ENCODE data around the gene TTLL4.

Gene TTLL4

GRCh38 chr2:218782528-218782844 lies 71.9 kb downstream of the TTLL4 start:
- no peak for DNase-seq (ENCODE audit: low read depth in 1 of 2, low spot score in 1 of 2)
- TF ChIP-seq GABPA (IDR thresholded peaks at IDR 0.05; ENCODE audit: low read depth) (no peak), SPI1 (IDR thresholded peaks at IDR 0.05; ENCODE audit: borderline replicate concordance, low read depth) (no peak)
- Histone ChIP-seq H3K27ac (replicated peaks) (no peak overlapping the region), H3K27me3 (ENCODE audit: insufficient read depth, poor library complexity, severe bottlenecking) (no peaks in the 10 kb centered on the region), H3K4me3 (replicated peaks; ENCODE audit: insufficient read depth, low read length) (no peak overlapping the region)

GRCh38 chr2:218783688-218784087 lies 73.1 kb downstream of the TTLL4 start:
- no peak overlapping the region for H3K27ac ChIP-seq (replicated peaks)
- H3K27me3 ChIP-seq (ENCODE audit: insufficient read depth, poor library complexity, severe bottlenecking) = no peaks in the 10 kb centered on the region
- no peak for TF ChIP-seq POLR2AphosphoS5 (IDR thresholded peaks at IDR 0.05; ENCODE audit: low read depth)
- TF ChIP-seq CTCF (IDR thresholded peaks at IDR 0.05; ENCODE audit: insufficient read depth, low read length) = no peak
- no peak for TF ChIP-seq GABPA (IDR thresholded peaks at IDR 0.05; ENCODE audit: low read depth)
- TF ChIP-seq REST (IDR thresholded peaks at IDR 0.05; ENCODE audit: insufficient replicate concordance, low read depth) = no peak
- no peak for TF ChIP-seq SPI1 (IDR thresholded peaks at IDR 0.05; ENCODE audit: borderline replicate concordance, low read depth)
- no peak overlapping the region for H3K4me3 ChIP-seq (replicated peaks; ENCODE audit: insufficient read depth, low read length)
- no peak for DNase-seq (ENCODE audit: low read depth in 1 of 2, low spot score in 1 of 2)

- TF ChIP-seq SPI1 (IDR thresholded peaks at IDR 0.05; ENCODE audit: borderline replicate concordance, low read depth) (no peak), CTCF (IDR thresholded peaks at IDR 0.05; ENCODE audit: insufficient read depth, low read length) (no peak), REST (IDR thresholded peaks at IDR 0.05; ENCODE audit: insufficient replicate concordance, low read depth) (no peak), POLR2AphosphoS5 (IDR thresholded peaks at IDR 0.05; ENCODE audit: low read depth) (no peak), GABPA (IDR thresholded peaks at IDR 0.05; ENCODE audit: low read depth) (no peak)
- Histone ChIP-seq H3K27me3 (ENCODE audit: insufficient read depth, poor library complexity, severe bottlenecking) (no peaks in the 10 kb centered on the region), H3K4me3 (replicated peaks; ENCODE audit: insufficient read depth, low read length) (no peak overlapping the region), H3K27ac (replicated peaks) (no peak overlapping the region)
- DNase-seq (ENCODE audit: low read depth in 1 of 2, low spot score in 1 of 2) = no peak
These were observed 74.5 kb downstream of the TTLL4 start for GRCh38 chr2:218785103-218785502.

- no peak for DNase-seq (ENCODE audit: low read depth in 1 of 2, low spot score in 1 of 2)
- Histone ChIP-seq H3K27ac (replicated peaks) (no peak overlapping the region), H3K27me3 (ENCODE audit: insufficient read depth, poor library complexity, severe bottlenecking) (no peaks in the 10 kb centered on the region), H3K4me3 (replicated peaks; ENCODE audit: insufficient read depth, low read length) (no peak overlapping the region)
- TF ChIP-seq CTCF (IDR thresholded peaks at IDR 0.05; ENCODE audit: insufficient read depth, low read length) (no peak), POLR2AphosphoS5 (IDR thresholded peaks at IDR 0.05; ENCODE audit: low read depth) (no peak), GABPA (IDR thresholded peaks at IDR 0.05; ENCODE audit: low read depth) (no peak), SPI1 (IDR thresholded peaks at IDR 0.05; ENCODE audit: borderline replicate concordance, low read depth) (no peak), REST (IDR thresholded peaks at IDR 0.05; ENCODE audit: insufficient replicate concordance, low read depth) (no peak)
These were observed 75.5 kb downstream of the TTLL4 start for GRCh38 chr2:218786133-218786532.
